BJ (cell line): ENCODE data around the gene PAK5. TPM values are rescaled to one million over a fixed set of nuclear protein-coding genes. Genes with fewer than 3 reads are reported as not detected.

Experiments used
- CTCF ChIA-PET: fragments of 350-600 bp; formaldehyde crosslinking; extraction: SDS; loops from one replicate; lab custom pipeline; 2021; ENCODE audit warnings: antibody characterized with exemption, inconsistent platforms; lab: Yijun Ruan, JAX
- POLR2A ChIA-PET: fragments of 300-600 bp; sonication (Branson Sonifier 250); formaldehyde crosslinking; extraction: SDS; loops from one replicate; lab custom pipeline; 2021; ENCODE audit warnings: antibody characterized with exemption; lab: Charles Lee
- DNase-seq: peaks from one replicate; pipeline ENCODE4 v3.0.0-alpha.2; 2011; ENCODE audit warnings: low read depth
- H3K27me3 ChIP-seq: 2 replicates; pipeline ENCODE4 v1.6.0; 2011; ENCODE audit warnings: low read length; ENCODE audit not compliant: control insufficient read depth, insufficient read depth
- H3K36me3 ChIP-seq: 2 replicates; pipeline ENCODE4 v1.5.1; 2011; ENCODE audit warnings: low read length; ENCODE audit not compliant: control insufficient read depth, insufficient read depth
- H3K4me3 ChIP-seq: 2 replicates; pipeline ENCODE4 v1.5.1; 2011; ENCODE audit warnings: low read depth, mild to moderate bottlenecking, control low read depth, low read length
- CTCF ChIP-seq: IDR thresholded peaks from 2 replicates; pipeline ENCODE4 v1.5.1; 2011; ENCODE audit warnings: low read depth, mild to moderate bottlenecking, control low read depth, inconsistent platforms, low read length, moderate library complexity; ENCODE audit not compliant: insufficient read depth
- polyA plus RNA-seq: library from polyadenylated mRNA; depleted of rRNA; stranded (reverse); fragments of >200 nt; gene quantifications from 2 replicates; pipeline ENCODE4 v1.2.3, GENCODE V29; 2011; rRNA removed

PAK5 gene
- polyA plus RNA-seq, 1 experiment: not detected

- no peak overlapping the region for H3K4me3 ChIP-seq
- no peak for DNase-seq
- POLR2A ChIA-PET: no interaction called here
- H3K27me3 ChIP-seq: no peaks in the 10 kb centered on the region
- CTCF ChIA-PET: no interaction called here
- TF ChIP-seq CTCF: no peak
- H3K36me3 ChIP-seq: no peaks in the 10 kb centered on the region
Observed at GRCh38 chr20:9490631-9491030, 348.2 kb downstream of the PAK5 start.

- no peaks in the 10 kb centered on the region for H3K36me3 ChIP-seq
- no peak for DNase-seq
- ChIA-PET CTCF (no interaction called here), POLR2A (no interaction called here)
- H3K27me3 ChIP-seq: no peaks in the 10 kb centered on the region
- no peak overlapping the region for H3K4me3 ChIP-seq
- TF ChIP-seq CTCF: no peak
Observed at GRCh38 chr20:9490161-9490560, 348.7 kb downstream of the PAK5 start.

- no peak for TF ChIP-seq CTCF
- no peaks in the 10 kb centered on the region for H3K36me3 ChIP-seq
- no peak overlapping the region for H3K4me3 ChIP-seq
- ChIA-PET POLR2A (no interaction called here), CTCF (interaction anchor here (0.6 kb wide), 2 partner anchors 15 to 1552 kb away, joined by 3 to 4 read pairs; no protein-coding TSS in a partner anchor)
- H3K27me3 ChIP-seq: no peaks in the 10 kb centered on the region
- DNase-seq: no peak
Observed at GRCh38 chr20:9488063-9488462, 350.8 kb downstream of the PAK5 start.

Other genes with a start within 250 kb of the PAK5 start
- gene ANKEF1, start 195.9 kb upstream of the PAK5 start, polyA plus RNA-seq: 0.70 and 1.1 TPM in 2 replicates